Measurements from ENCODE around the gene CCDC178. TPM values are rescaled to one million over a fixed set of nuclear protein-coding genes. Genes with fewer than 3 reads are reported as not detected.
"Not testable (repeated sequence)": the region's sequence is repeated elsewhere in the genome, so short reads cannot be mapped to it uniquely, and the experiment has no call there.

Gene CCDC178
- total and polyA plus RNA-seq, 2 donors from 2014 or later = 3.7 to 4.6 TPM

DNA sequence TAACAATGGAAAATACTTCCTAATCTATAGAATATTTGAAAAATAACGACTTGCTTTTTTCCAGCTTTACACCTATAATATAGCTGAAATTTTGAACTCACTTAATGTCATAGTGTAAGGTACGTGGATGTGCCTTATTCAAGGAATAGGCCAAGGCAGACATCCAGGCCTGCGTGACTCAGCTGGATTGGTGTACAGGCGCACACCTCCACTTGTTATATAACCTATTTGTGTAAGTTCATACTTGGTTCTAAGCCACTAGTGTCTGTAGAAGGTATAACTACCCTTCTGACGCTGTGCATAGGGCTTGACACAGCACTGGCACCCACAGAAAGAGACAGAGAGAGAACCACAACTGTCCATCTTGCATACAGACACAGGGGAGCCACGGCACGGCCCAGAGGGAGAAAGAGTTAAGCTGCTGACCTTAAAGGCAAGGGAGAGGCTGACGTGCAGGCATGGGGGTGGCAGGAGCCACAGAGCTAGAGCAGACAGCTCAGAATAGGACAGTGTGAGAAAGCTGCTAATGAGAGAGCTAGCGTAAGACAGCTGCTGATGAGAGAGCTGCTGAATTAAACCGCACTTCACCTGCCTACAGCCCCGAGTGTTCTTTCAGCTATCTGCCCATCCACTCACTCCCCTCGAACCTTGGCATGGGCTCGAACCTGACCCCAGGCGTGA lies 16.1 kb downstream of the CCDC178 start:
- intact Hi-C loops (cut with DNase I) = no loop called here
- Histone ChIP-seq H3K36me3 (ENCODE audit: control insufficient read depth in 2 of 3, insufficient read depth in 3 of 3, low read length in 3 of 3) (no peaks in the 10 kb centered on the region), H3K27me3 (ENCODE audit: control insufficient read depth, insufficient read depth, low read length) (no peaks in the 10 kb centered on the region), H3K4me3 (ENCODE audit: low read length in 3 of 3) (no peak overlapping the region), H3K27ac (ENCODE audit: low read depth in 2 of 2, low read length in 2 of 2) (no peak overlapping the region), H3K9me3 (ENCODE audit: control insufficient read depth in 2 of 3, insufficient read depth in 1 of 3, low read length in 3 of 3) (no peaks in the 10 kb centered on the region), H3K4me1 (ENCODE audit: control insufficient read depth in 2 of 3, insufficient read depth in 2 of 3, low read depth in 1 of 3, low read length in 3 of 3) (no peaks in the 10 kb centered on the region), H3K9ac (ENCODE audit: low read length in 3 of 3) (no peak overlapping the region)
- no peak for FAIRE-seq
- TF ChIP-seq, protein P1, sequence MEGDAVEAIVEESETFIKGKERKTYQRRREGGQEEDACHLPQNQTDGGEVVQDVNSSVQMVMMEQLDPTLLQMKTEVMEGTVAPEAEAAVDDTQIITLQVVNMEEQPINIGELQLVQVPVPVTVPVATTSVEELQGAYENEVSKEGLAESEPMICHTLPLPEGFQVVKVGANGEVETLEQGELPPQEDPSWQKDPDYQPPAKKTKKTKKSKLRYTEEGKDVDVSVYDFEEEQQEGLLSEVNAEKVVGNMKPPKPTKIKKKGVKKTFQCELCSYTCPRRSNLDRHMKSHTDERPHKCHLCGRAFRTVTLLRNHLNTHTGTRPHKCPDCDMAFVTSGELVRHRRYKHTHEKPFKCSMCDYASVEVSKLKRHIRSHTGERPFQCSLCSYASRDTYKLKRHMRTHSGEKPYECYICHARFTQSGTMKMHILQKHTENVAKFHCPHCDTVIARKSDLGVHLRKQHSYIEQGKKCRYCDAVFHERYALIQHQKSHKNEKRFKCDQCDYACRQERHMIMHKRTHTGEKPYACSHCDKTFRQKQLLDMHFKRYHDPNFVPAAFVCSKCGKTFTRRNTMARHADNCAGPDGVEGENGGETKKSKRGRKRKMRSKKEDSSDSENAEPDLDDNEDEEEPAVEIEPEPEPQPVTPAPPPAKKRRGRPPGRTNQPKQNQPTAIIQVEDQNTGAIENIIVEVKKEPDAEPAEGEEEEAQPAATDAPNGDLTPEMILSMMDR (IDR thresholded peaks at IDR 0.05; ENCODE audit: borderline replicate concordance, extremely low read depth, insufficient read depth) = no peak
- DNase-seq = no peak

DNA sequence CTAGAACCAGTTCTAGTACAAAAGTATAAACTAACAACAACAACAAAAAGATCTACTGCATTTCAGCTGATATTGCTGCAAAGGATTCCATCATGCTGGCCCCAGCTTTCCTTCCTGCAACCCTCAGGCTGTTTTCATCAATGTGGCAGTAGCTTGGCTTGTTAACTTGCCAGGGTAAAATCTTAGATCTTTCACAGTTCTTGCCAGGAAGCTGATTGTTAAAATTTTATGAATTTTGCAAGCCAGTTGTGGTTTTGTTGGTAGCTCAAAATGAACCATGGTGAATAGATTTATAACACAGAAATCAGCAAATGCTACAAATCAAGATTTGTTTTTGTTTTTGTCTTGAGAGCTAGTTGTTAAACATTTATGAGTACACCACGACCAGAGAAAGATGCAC lies 19.3 kb downstream of the CCDC178 start:
- FAIRE-seq (no peak), DNase-seq (no peak)
- H3K27ac ChIP-seq (ENCODE audit: low read depth in 2 of 2, low read length in 2 of 2) = no peak overlapping the region
- H3K9ac ChIP-seq (ENCODE audit: low read length in 3 of 3) = no peak overlapping the region
- no peaks in the 10 kb centered on the region for H3K36me3 ChIP-seq (ENCODE audit: control insufficient read depth in 2 of 3, insufficient read depth in 3 of 3, low read length in 3 of 3)
- no peaks in the 10 kb centered on the region for H3K27me3 ChIP-seq (ENCODE audit: control insufficient read depth, insufficient read depth, low read length)
- no peaks in the 10 kb centered on the region for H3K9me3 ChIP-seq (ENCODE audit: control insufficient read depth in 2 of 3, insufficient read depth in 1 of 3, low read length in 3 of 3)
- TF ChIP-seq, protein P1 (IDR thresholded peaks at IDR 0.05; ENCODE audit: borderline replicate concordance, extremely low read depth, insufficient read depth) = no peak
- intact Hi-C loops (cut with DNase I) = no loop called here
- H3K4me1 ChIP-seq (ENCODE audit: control insufficient read depth in 2 of 3, insufficient read depth in 2 of 3, low read depth in 1 of 3, low read length in 3 of 3) = no peaks in the 10 kb centered on the region
- no peak overlapping the region for H3K4me3 ChIP-seq (ENCODE audit: low read length in 3 of 3)

DNA sequence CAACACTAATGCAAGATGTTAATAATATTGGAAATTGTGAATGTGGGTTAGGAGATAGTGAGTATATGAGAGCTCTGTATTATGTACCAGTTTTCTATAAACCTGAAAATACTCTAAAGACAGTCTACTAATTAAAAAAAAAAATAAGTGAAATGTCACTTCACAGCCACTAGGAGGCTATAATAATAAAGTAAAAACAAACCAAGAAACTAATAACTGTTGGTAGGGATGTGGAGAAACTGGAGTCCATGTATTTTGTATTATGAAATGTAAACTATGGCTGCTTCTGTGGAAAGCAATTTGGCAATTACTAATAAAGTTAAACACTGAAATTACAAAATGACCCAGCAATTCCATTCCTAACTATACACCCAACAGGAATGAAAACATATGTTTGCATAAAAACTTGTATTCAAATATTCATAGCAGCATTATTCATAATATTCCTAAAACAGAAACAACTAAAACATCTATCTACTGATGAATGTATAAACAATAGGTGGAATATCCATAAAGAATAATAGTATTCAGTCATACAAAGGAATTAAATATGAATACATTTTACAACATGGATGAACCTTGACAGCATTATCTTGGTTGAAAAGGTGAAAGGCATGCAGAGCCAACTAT lies 36.2 kb downstream of the CCDC178 start:
- Histone ChIP-seq H3K36me3 (ENCODE audit: control insufficient read depth in 2 of 3, insufficient read depth in 3 of 3, low read length in 3 of 3) (no peaks in the 10 kb centered on the region), H3K4me3 (ENCODE audit: low read length in 3 of 3) (no peak overlapping the region), H3K27ac (ENCODE audit: low read depth in 2 of 2, low read length in 2 of 2) (no peak overlapping the region), H3K27me3 (ENCODE audit: control insufficient read depth, insufficient read depth, low read length) (no peaks in the 10 kb centered on the region), H3K9ac (ENCODE audit: low read length in 3 of 3) (no peak overlapping the region), H3K4me1 (ENCODE audit: control insufficient read depth in 2 of 3, insufficient read depth in 2 of 3, low read depth in 1 of 3, low read length in 3 of 3) (peaks cover 0 to 5% (median 2%) of the 10 kb centered on the region in 3 donors), H3K9me3 (ENCODE audit: control insufficient read depth in 2 of 3, insufficient read depth in 1 of 3, low read length in 3 of 3) (no peaks in the 10 kb centered on the region)
- TF ChIP-seq, protein P1 (IDR thresholded peaks at IDR 0.05; ENCODE audit: borderline replicate concordance, extremely low read depth, insufficient read depth) = no peak
- no peak for DNase-seq
- intact Hi-C loops (cut with DNase I) = no loop called here
- FAIRE-seq = no peak

DNA sequence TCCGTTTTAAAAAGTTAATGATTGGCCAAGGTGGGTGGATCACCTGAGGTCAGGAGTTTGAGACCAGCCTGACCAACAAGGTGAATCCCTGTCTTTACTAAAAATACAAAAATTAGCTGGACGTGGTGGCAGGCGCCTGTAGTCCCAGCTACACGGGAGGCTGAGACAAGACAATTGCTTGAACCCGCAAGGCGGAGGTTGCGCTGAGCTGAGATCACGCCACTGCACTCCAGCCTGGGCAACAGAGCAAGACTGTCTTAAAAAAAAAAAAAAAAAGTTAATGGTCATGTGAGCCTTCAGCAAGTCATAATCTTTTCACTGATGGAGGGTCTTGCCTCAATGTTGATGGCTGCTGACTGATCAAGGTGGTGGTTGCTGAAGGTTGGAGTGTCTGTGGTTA lies 41.6 kb downstream of the CCDC178 start:
- H3K4me3 ChIP-seq (ENCODE audit: low read length in 3 of 3); H3K36me3 ChIP-seq (ENCODE audit: control insufficient read depth in 2 of 3, insufficient read depth in 3 of 3, low read length in 3 of 3); intact Hi-C loops (cut with DNase I); H3K4me1 ChIP-seq (ENCODE audit: control insufficient read depth in 2 of 3, insufficient read depth in 2 of 3, low read depth in 1 of 3, low read length in 3 of 3); FAIRE-seq; H3K9me3 ChIP-seq (ENCODE audit: control insufficient read depth in 2 of 3, insufficient read depth in 1 of 3, low read length in 3 of 3); H3K9ac ChIP-seq (ENCODE audit: low read length in 3 of 3); H3K27ac ChIP-seq (ENCODE audit: low read depth in 2 of 2, low read length in 2 of 2); H3K27me3 ChIP-seq (ENCODE audit: control insufficient read depth, insufficient read depth, low read length): not testable (repeated sequence)
- peak in 1 of 5 donors; percentile 43 for DNase-seq
